Colonic mucosa (tissue), 4 donors: Measurements from ENCODE around the gene XPNPEP3. TPM values are rescaled to one million over a fixed set of nuclear protein-coding genes. Genes with fewer than 3 reads are reported as not detected.

Experiments
- DNase-seq: peaks from one replicate; pipeline ENCODE4 v3.0.0-alpha.2; 2020
- H3K27ac ChIP-seq: fragments of 200-600 bp; one replicate; pipeline ENCODE4 v1.8.0; 2021
- H3K27me3 ChIP-seq: fragments of 200-600 bp; one replicate; pipeline ENCODE4 v1.8.0; 2021
- H3K36me3 ChIP-seq: fragments of 200-600 bp; one replicate; pipeline ENCODE4 v1.8.0; 2021
- H3K4me1 ChIP-seq: fragments of 200-600 bp; one replicate; pipeline ENCODE4 v1.8.0; 2021; ENCODE audit warnings: mild to moderate bottlenecking
- H3K4me3 ChIP-seq: fragments of 200-600 bp; one replicate; pipeline ENCODE4 v1.8.0; 2021
- H3K9ac ChIP-seq, 2 donors: one replicate each; pipeline ENCODE4 v1.7.0; 2013; ENCODE audit warnings: control low read depth in 2 of 2, low read depth in 2 of 2, low read length in 2 of 2
- H3K9me3 ChIP-seq: fragments of 200-600 bp; one replicate; pipeline ENCODE4 v1.8.0; 2021
- intact Hi-C: fragments of 100-400 bp; cut with DNase I; formaldehyde crosslinking; loops from one replicate; pipeline ENCODE4 v1.14.1; 2022
- total RNA-seq, 2 donors: library from RNA; stranded (reverse); fragmentation: NEBNext Ultra II Directional in 1 of 2; extraction: Animal tissue kit (Norgen Biotek cat#: 25700) in 1 of 2; gene quantifications; one replicate each; pipeline ENCODE4 v1.2.1, GENCODE V29; 2021
- TF ChIP-seq, protein P1 (sequence below): fragments of 200-600 bp; IDR thresholded peaks from one replicate; pipeline ENCODE4 v1.8.0; 2022; ENCODE audit warnings: antibody characterized with exemption, mild to moderate bottlenecking
- donor health status: healthy.
- donor health status: DM: no; HTN: no; CAD: no.
- donor health status: DM: no; HTN: no; CAD: no.

XPNPEP3 gene
- total RNA-seq, 2 donors from 2014 or later: 12.8 to 22.0 TPM

- no peak overlapping the region for H3K4me3 ChIP-seq
- TF ChIP-seq, protein P1, sequence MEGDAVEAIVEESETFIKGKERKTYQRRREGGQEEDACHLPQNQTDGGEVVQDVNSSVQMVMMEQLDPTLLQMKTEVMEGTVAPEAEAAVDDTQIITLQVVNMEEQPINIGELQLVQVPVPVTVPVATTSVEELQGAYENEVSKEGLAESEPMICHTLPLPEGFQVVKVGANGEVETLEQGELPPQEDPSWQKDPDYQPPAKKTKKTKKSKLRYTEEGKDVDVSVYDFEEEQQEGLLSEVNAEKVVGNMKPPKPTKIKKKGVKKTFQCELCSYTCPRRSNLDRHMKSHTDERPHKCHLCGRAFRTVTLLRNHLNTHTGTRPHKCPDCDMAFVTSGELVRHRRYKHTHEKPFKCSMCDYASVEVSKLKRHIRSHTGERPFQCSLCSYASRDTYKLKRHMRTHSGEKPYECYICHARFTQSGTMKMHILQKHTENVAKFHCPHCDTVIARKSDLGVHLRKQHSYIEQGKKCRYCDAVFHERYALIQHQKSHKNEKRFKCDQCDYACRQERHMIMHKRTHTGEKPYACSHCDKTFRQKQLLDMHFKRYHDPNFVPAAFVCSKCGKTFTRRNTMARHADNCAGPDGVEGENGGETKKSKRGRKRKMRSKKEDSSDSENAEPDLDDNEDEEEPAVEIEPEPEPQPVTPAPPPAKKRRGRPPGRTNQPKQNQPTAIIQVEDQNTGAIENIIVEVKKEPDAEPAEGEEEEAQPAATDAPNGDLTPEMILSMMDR: no peak
- no peak for DNase-seq
- H3K27me3 ChIP-seq: no peaks in the 10 kb centered on the region
- intact Hi-C loops: no loop called here
- no peak overlapping the region for H3K9ac ChIP-seq
- H3K27ac ChIP-seq: no peak overlapping the region
- peaks cover 29% of the 10 kb centered on the region for H3K36me3 ChIP-seq
- H3K4me1 ChIP-seq: no peaks in the 10 kb centered on the region
- no peaks in the 10 kb centered on the region for H3K9me3 ChIP-seq
Measured at GRCh38 chr22:40966726-40967085, 109.8 kb downstream of the XPNPEP3 start.

GRCh38 chr22:40967111-40967760 lies 110.3 kb downstream of the XPNPEP3 start:
- intact Hi-C loops: no loop called here
- peaks cover 29% of the 10 kb centered on the region for H3K36me3 ChIP-seq
- H3K9ac ChIP-seq: no peak overlapping the region
- no peak overlapping the region for H3K27ac ChIP-seq
- H3K27me3 ChIP-seq: no peaks in the 10 kb centered on the region
- TF ChIP-seq, protein P1: no peak
- H3K4me3 ChIP-seq: no peak overlapping the region
- H3K9me3 ChIP-seq: no peaks in the 10 kb centered on the region
- no peak for DNase-seq
- H3K4me1 ChIP-seq: no peaks in the 10 kb centered on the region

GRCh38 chr22:40972587-40972986 lies 115.6 kb downstream of the XPNPEP3 start:
- H3K36me3 ChIP-seq: peaks cover 14% of the 10 kb centered on the region

GRCh38 chr22:40973144-40973543 lies 116.2 kb downstream of the XPNPEP3 start:
- H3K4me3 ChIP-seq: no peak overlapping the region
- no peak overlapping the region for H3K9ac ChIP-seq
- H3K27me3 ChIP-seq: no peaks in the 10 kb centered on the region
- TF ChIP-seq, protein P1: no peak
- intact Hi-C loops: no loop called here
- no peak overlapping the region for H3K27ac ChIP-seq
- H3K4me1 ChIP-seq: no peaks in the 10 kb centered on the region
- peaks cover 9% of the 10 kb centered on the region for H3K36me3 ChIP-seq
- DNase-seq: no peak
- H3K9me3 ChIP-seq: no peaks in the 10 kb centered on the region

More at GRCh38 chr22:40972587-40972986, 115.6 kb downstream of the XPNPEP3 start:
- Histone ChIP-seq H3K4me1 (no peaks in the 10 kb centered on the region), H3K9ac (no peak overlapping the region), H3K27ac (no peak overlapping the region), H3K27me3 (no peaks in the 10 kb centered on the region), H3K9me3 (no peaks in the 10 kb centered on the region), H3K4me3 (no peak overlapping the region)
- intact Hi-C loops: no loop called here
- no peak for DNase-seq
- TF ChIP-seq, protein P1: no peak

DNA sequence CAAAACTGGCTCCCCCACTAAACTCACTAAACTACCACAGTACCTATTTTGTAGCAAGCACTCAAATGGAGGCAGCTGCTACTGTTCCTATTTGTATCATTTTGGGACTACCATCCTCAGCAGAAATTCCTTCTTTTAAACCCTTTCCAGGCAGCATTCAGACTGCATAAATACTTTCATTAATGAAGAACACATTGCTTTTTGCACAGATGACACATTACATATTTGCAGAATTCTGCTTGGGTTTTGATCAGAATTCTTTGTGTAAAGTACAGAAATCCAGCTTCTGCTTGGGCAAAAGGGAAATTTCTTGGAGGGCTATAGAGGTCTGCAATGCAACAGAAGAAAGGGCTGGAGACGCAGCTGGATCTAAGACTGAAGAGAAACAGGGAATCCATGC lies 118.4 kb downstream of the XPNPEP3 start:
- Histone ChIP-seq H3K36me3 (no peaks in the 10 kb centered on the region), H3K4me3 (no peak overlapping the region), H3K27ac (no peak overlapping the region), H3K27me3 (no peaks in the 10 kb centered on the region), H3K4me1 (no peaks in the 10 kb centered on the region), H3K9me3 (no peaks in the 10 kb centered on the region), H3K9ac (no peak overlapping the region)
- DNase-seq: no peak
- intact Hi-C loops: no loop called here
- TF ChIP-seq, protein P1: no peak
